Neural cell (in vitro differentiated cells): ENCODE data around the gene CRYGS.

Source experiments
- CTCF ChIP-seq: fragments of 450-650 bp; IDR thresholded peaks from 2 replicates; pipeline ENCODE4 v1.5.1; 2014; ENCODE audit warnings: antibody characterized with exemption, mild to moderate bottlenecking, moderate library complexity; ENCODE audit not compliant: poor library complexity, severe bottlenecking
- EZH2 ChIP-seq: fragments of 200-600, 300-800 bp; shearing (Covaris generic), sonication (generic); IDR thresholded peaks from 2 replicates; pipeline ENCODE4 v1.6.1; 2014; ENCODE audit warnings: antibody characterized with exemption, low read length, borderline replicate concordance, mild to moderate bottlenecking; ENCODE audit not compliant: insufficient read depth, poor library complexity, severe bottlenecking
- MXI1 ChIP-seq: fragments of 450-650 bp; conservative IDR thresholded peaks from 2 replicates; pipeline ENCODE4 v1.6.1; 2014; ENCODE audit warnings: antibody characterized with exemption, mild to moderate bottlenecking; ENCODE audit not compliant: poor library complexity, severe bottlenecking
- POLR2AphosphoS5 ChIP-seq: IDR thresholded peaks from 2 replicates; pipeline ENCODE4 v1.6.1; 2012
- RAD21 ChIP-seq: fragments of 450-650 bp; conservative IDR thresholded peaks from 2 replicates; pipeline ENCODE4 v1.6.1; 2014; ENCODE audit warnings: antibody characterized with exemption, mild to moderate bottlenecking, moderate library complexity
- REST ChIP-seq: IDR thresholded peaks from 2 replicates; pipeline ENCODE4 v1.6.1; 2012; ENCODE audit warnings: borderline replicate concordance
- SMC3 ChIP-seq: fragments of 450-650 bp; conservative IDR thresholded peaks from 2 replicates; pipeline ENCODE4 v1.6.1; 2014; ENCODE audit warnings: antibody characterized with exemption, mild to moderate bottlenecking, moderate library complexity; ENCODE audit not compliant: poor library complexity
- TAF1 ChIP-seq: IDR thresholded peaks from 2 replicates; pipeline ENCODE4 v1.6.1; 2012; ENCODE audit warnings: low read depth

GRCh38 chr3:186588632-186589031, 44.5 kb upstream of the CRYGS start:
- TF ChIP-seq POLR2AphosphoS5 (no peak), RAD21 (no peak), CTCF (no peak), EZH2 (no peak), MXI1 (no peak), SMC3 (no peak), REST (no peak), TAF1 (no peak)
